NB4 (cell line): ENCODE measurements around the gene ALKBH8.

ENCODE experiments used
- DNase-seq: peaks from one replicate; pipeline ENCODE4 v3.0.0; 2010; ENCODE audit warnings: low read depth
- H3K4me3 ChIP-seq: one replicate; pipeline ENCODE4 v1.5.1; 2011; ENCODE audit warnings: mild to moderate bottlenecking, low read depth, low read length, moderate library complexity
- MYC ChIP-seq: IDR thresholded peaks from 2 replicates; pipeline ENCODE4 v1.6.1; 2011; ENCODE audit warnings: low read depth, low read length
- POLR2A ChIP-seq: IDR thresholded peaks from 2 replicates; pipeline ENCODE4 v1.6.1; 2011; ENCODE audit warnings: mild to moderate bottlenecking; ENCODE audit not compliant: insufficient read length; ENCODE audit errors: extremely low read depth
- TF ChIP-seq, protein P1 (sequence below): IDR thresholded peaks from one replicate; pipeline ENCODE4 v1.5.1; 2012; ENCODE audit warnings: low read depth, low read length
- TF ChIP-seq, protein P2 (sequence below): IDR thresholded peaks from 2 replicates; pipeline ENCODE4 v1.6.1; 2011; ENCODE audit warnings: low read depth, low read length

The ALKBH8 gene

DNA sequence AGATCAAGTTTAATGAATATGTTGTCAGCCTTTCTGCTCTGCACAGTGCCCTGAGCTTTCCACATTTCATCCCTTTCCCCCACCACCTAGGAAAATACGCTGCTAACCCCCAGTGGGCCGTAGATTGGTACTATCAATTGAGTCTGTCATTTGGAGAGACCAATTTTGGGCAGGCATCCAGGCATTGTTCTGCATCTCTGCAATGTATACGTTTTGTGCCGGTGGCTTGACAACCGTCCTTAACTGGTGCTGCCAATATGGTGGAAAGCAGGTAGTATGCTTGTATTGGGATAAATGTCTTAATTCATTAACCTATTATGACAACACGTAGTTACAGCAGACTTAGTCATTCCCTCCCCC is 26.7 kb upstream of the ALKBH8 start:
- TF ChIP-seq MYC (no peak), POLR2A (no peak)
- TF ChIP-seq, protein P1, sequence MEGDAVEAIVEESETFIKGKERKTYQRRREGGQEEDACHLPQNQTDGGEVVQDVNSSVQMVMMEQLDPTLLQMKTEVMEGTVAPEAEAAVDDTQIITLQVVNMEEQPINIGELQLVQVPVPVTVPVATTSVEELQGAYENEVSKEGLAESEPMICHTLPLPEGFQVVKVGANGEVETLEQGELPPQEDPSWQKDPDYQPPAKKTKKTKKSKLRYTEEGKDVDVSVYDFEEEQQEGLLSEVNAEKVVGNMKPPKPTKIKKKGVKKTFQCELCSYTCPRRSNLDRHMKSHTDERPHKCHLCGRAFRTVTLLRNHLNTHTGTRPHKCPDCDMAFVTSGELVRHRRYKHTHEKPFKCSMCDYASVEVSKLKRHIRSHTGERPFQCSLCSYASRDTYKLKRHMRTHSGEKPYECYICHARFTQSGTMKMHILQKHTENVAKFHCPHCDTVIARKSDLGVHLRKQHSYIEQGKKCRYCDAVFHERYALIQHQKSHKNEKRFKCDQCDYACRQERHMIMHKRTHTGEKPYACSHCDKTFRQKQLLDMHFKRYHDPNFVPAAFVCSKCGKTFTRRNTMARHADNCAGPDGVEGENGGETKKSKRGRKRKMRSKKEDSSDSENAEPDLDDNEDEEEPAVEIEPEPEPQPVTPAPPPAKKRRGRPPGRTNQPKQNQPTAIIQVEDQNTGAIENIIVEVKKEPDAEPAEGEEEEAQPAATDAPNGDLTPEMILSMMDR: no peak
- TF ChIP-seq, protein P2, sequence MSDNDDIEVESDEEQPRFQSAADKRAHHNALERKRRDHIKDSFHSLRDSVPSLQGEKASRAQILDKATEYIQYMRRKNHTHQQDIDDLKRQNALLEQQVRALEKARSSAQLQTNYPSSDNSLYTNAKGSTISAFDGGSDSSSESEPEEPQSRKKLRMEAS: no peak
- DNase-seq: no peak

DNA sequence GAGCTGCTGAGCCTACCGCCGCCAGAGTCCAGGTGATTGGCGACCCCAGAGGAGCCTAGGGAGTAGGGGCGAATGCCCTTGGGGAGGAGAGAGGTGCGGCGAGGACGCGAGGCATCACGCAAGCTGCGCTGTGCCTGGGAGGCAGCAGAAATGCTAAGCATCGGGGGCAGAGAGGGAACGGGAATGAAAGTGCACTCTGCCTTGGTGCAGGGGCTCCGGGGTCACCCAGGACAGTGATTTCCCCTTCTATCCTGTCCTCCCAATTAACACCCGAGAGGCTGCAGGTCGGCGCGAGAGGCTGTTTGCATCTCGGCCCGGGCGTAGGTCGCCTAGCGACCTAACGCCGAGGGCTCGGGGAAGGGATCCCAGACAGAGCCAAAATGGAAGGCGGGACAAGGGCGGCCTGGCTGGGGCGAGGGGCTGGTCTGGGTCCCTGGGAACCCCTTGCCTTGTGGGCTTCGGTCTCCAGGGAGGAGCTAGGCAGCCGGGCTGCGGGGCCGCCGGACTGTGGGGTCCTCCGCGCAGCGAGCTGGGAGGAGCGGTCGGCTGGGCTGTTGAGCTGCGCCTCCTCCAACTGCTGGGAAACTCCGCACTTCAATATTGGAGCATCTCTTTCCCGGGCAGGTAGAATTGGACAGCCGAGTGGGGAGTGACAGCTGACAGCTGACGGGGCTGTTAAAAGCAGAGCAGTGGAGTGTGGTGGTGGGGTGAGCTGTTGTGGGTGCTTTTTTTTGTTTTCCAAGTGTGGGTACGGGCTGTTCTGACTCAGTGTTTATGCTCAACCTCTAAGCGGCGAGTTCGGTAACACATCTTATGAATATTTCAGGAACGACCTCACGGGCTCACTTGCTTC is 26.1 kb upstream of the ALKBH8 start:
- H3K4me3 ChIP-seq: no peak overlapping the region
- no peak for DNase-seq
- TF ChIP-seq, protein P1: no peak
- TF ChIP-seq POLR2A (no peak), MYC (no peak)
- TF ChIP-seq, protein P2: no peak

More for the DNA sequence above, 26.7 kb upstream of the ALKBH8 start:
- no peak overlapping the region for H3K4me3 ChIP-seq

DNA sequence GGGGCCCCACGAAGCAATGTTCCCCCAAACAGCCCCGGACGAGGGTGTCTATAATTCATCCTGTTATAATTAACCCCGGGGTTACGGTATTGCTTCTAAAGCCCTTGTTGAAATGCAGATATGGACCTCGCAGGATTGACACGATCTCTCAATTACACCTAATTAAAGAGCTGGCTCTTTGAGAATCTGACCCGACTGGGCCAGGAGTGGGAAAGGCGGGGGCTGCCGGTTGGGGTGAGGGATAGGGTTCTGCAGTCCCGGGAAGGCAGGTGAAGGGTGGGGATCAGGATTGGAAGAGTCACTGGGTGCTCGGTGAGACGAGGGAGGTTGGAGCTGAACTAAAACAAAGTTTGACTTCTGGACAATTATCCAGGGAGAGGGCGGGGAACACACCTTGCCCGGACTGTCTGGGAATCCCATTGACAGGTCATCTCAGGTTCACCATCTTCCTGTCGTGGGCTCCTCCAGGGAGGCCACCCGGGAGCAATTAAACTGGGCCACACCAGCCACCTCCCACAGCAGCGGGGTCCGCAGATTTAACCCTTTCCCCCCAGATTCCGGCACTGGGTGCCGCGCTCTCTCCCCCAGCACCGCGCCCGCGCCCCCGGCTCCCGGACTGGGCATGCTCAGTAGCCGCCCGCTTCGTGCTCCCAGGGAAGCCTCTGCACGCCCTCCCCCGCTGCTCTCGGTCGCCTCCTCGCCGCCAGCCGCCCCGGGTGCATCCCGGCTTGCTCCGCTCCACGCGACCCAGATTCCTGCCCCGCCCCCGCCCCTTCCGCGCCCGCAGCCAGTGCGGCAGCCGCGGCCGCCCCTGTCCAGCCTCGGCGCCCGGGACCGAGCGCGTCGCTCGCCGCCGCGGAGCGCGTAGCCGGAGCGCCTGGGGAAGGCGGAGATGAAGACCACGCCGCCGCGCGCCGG is 25.2 kb upstream of the ALKBH8 start, which contains the start of gene ELMOD1:
Gene ELMOD1, plus strand, starts transcription at position 688 of the 918 bp plus-strand sequence. CDS start 27,043 bp downstream, outside the sequence.
- no peak within 1 kb of the TSS for H3K4me3 ChIP-seq
- TF ChIP-seq POLR2A: no peak
- TF ChIP-seq, protein P2: no peak
- TF ChIP-seq, protein P1: no peak
- DNase-seq: peak; percentile 16

DNA sequence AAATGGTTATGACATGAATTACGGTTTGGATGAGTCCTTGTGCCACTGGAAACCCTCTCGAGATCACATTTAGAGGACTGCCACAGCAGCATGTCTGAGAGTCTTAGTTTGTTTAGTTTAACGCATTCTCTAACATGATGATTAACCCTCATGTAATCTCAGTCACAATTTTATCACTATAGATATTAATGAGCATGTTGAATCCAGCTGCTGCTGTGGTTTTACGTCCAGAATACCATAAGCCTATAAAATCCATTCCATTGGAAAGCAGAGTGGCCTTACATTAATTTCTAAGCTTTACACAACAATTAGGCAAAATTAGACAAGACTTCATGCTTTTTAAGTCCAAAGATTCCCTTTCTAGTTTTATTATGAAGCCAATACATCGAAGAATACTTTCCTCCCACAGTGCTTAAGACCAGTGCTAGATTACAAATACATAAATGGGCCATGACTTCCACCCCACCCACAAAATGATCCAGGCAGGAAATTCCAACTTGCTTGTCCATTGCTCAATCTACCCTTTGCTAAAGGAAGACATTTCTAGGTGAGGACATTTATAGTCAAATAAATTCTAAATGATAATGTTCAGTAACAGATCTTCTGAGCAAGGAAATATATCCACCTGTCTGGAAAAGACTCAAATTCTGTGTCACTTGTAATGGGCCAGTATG is 21.9 kb upstream of the ALKBH8 start:
- no peak for TF ChIP-seq MYC
- TF ChIP-seq, protein P1: no peak
- no peak for TF ChIP-seq POLR2A
- TF ChIP-seq, protein P2: no peak
- DNase-seq: no peak
- H3K4me3 ChIP-seq: no peak overlapping the region

DNA sequence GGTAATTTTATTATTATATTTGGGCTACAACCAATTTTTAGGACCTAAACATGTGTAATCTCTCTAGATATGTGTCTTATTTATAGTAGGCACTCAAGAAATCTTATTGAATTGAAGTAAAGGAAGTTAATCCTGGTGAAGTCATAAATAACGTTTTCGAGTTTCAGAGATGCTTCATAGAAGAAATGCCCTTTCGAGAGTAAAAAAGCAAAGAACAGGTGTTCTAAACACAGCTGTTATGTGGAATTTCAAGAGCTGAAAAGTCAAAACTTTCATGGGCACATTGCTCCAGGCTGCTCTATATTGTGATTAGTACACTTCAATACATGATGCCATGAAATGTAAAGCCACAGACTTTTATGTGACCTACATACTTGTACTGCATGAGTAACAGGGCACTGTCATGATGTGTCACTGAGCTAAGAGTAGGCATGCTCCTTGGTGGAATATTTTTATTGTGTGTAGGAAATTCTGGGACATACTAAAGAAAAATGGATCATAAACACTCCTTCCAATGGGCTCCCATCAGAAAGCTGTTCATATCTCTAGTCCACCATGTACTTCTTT is 18.2 kb upstream of the ALKBH8 start:
- TF ChIP-seq, protein P1: no peak
- TF ChIP-seq, protein P2: no peak
- TF ChIP-seq MYC (no peak), POLR2A (no peak)
- DNase-seq: no peak
- H3K4me3 ChIP-seq: no peak overlapping the region
